Measurements from ENCODE around the gene ZNF581.

ZNF581 gene

GRCh38 chr19:55686311-55687050 is 43.0 kb downstream of the ZNF581 start:
- Histone ChIP-seq H3K27me3 (ENCODE audit: control insufficient read depth, insufficient read depth, low read length) (no peaks in the 10 kb centered on the region), H3K9me3 (ENCODE audit: control insufficient read depth, low read length) (no peaks in the 10 kb centered on the region), H3K9ac (ENCODE audit: low read length) (no peak overlapping the region), H3K4me1 (ENCODE audit: control insufficient read depth, insufficient read depth, low read length) (peaks cover 79% of the 10 kb centered on the region), H3K4me3 (ENCODE audit: low read length) (no peak overlapping the region), H3K36me3 (ENCODE audit: control insufficient read depth, insufficient read depth, low read length) (peaks cover 36% of the 10 kb centered on the region)

- Histone ChIP-seq H3K4me3 (ENCODE audit: low read length) (no peak overlapping the region), H3K27me3 (ENCODE audit: control insufficient read depth, insufficient read depth, low read length) (no peaks in the 10 kb centered on the region), H3K4me1 (ENCODE audit: control insufficient read depth, insufficient read depth, low read length) (peaks cover 70% of the 10 kb centered on the region), H3K9me3 (ENCODE audit: control insufficient read depth, low read length) (no peaks in the 10 kb centered on the region), H3K9ac (ENCODE audit: low read length) (peak overlapping the region; percentile 41), H3K36me3 (ENCODE audit: control insufficient read depth, insufficient read depth, low read length) (peaks cover 41% of the 10 kb centered on the region)
These were observed 44.1 kb downstream of the ZNF581 start for GRCh38 chr19:55687281-55688201.

- no peaks in the 10 kb centered on the region for H3K27me3 ChIP-seq (ENCODE audit: control insufficient read depth, insufficient read depth, low read length)
- H3K4me1 ChIP-seq (ENCODE audit: control insufficient read depth, insufficient read depth, low read length): peaks cover 63% of the 10 kb centered on the region
- peak overlapping the region; percentile 41 for H3K9ac ChIP-seq (ENCODE audit: low read length)
- H3K4me3 ChIP-seq (ENCODE audit: low read length): no peak overlapping the region
- peaks cover 52% of the 10 kb centered on the region for H3K36me3 ChIP-seq (ENCODE audit: control insufficient read depth, insufficient read depth, low read length)
- H3K9me3 ChIP-seq (ENCODE audit: control insufficient read depth, low read length): no peaks in the 10 kb centered on the region
These were observed 45.2 kb downstream of the ZNF581 start for GRCh38 chr19:55688422-55689218.

GRCh38 chr19:55689411-55690108 is 46.1 kb downstream of the ZNF581 start:
- Histone ChIP-seq H3K4me1 (ENCODE audit: control insufficient read depth, insufficient read depth, low read length) (peaks cover 55% of the 10 kb centered on the region), H3K9ac (ENCODE audit: low read length) (peak overlapping the region; percentile 2)

GRCh38 chr19:55690109-55690768 is 46.8 kb downstream of the ZNF581 start:
- Histone ChIP-seq H3K4me3 (ENCODE audit: low read length) (no peak overlapping the region), H3K27me3 (ENCODE audit: control insufficient read depth, insufficient read depth, low read length) (no peaks in the 10 kb centered on the region), H3K9ac (ENCODE audit: low read length) (no peak overlapping the region), H3K9me3 (ENCODE audit: control insufficient read depth, low read length) (no peaks in the 10 kb centered on the region), H3K4me1 (ENCODE audit: control insufficient read depth, insufficient read depth, low read length) (peaks cover 48% of the 10 kb centered on the region), H3K36me3 (ENCODE audit: control insufficient read depth, insufficient read depth, low read length) (peaks cover 56% of the 10 kb centered on the region)

More at GRCh38 chr19:55689411-55690108, 46.1 kb downstream of the ZNF581 start:
- H3K36me3 ChIP-seq (ENCODE audit: control insufficient read depth, insufficient read depth, low read length): peaks cover 53% of the 10 kb centered on the region
- no peaks in the 10 kb centered on the region for H3K9me3 ChIP-seq (ENCODE audit: control insufficient read depth, low read length)
- no peaks in the 10 kb centered on the region for H3K27me3 ChIP-seq (ENCODE audit: control insufficient read depth, insufficient read depth, low read length)
- H3K4me3 ChIP-seq (ENCODE audit: low read length): no peak overlapping the region

GRCh38 chr19:55690769-55691545 is 47.5 kb downstream of the ZNF581 start:
- H3K36me3 ChIP-seq (ENCODE audit: control insufficient read depth, insufficient read depth, low read length): peaks cover 61% of the 10 kb centered on the region

GRCh38 chr19:55691561-55692481 is 48.4 kb downstream of the ZNF581 start:
- Histone ChIP-seq H3K9me3 (ENCODE audit: control insufficient read depth, low read length) (no peaks in the 10 kb centered on the region), H3K9ac (ENCODE audit: low read length) (no peak overlapping the region), H3K36me3 (ENCODE audit: control insufficient read depth, insufficient read depth, low read length) (peaks cover 64% of the 10 kb centered on the region), H3K4me3 (ENCODE audit: low read length) (no peak overlapping the region), H3K4me1 (ENCODE audit: control insufficient read depth, insufficient read depth, low read length) (peaks cover 32% of the 10 kb centered on the region), H3K27me3 (ENCODE audit: control insufficient read depth, insufficient read depth, low read length) (no peaks in the 10 kb centered on the region)

More at GRCh38 chr19:55690769-55691545, 47.5 kb downstream of the ZNF581 start:
- Histone ChIP-seq H3K4me1 (ENCODE audit: control insufficient read depth, insufficient read depth, low read length) (peaks cover 41% of the 10 kb centered on the region), H3K4me3 (ENCODE audit: low read length) (no peak overlapping the region), H3K27me3 (ENCODE audit: control insufficient read depth, insufficient read depth, low read length) (no peaks in the 10 kb centered on the region), H3K9me3 (ENCODE audit: control insufficient read depth, low read length) (no peaks in the 10 kb centered on the region), H3K9ac (ENCODE audit: low read length) (no peak overlapping the region)

- no peaks in the 10 kb centered on the region for H3K27me3 ChIP-seq (ENCODE audit: control insufficient read depth, insufficient read depth, low read length)
- H3K36me3 ChIP-seq (ENCODE audit: control insufficient read depth, insufficient read depth, low read length): peaks cover 65% of the 10 kb centered on the region
- H3K9ac ChIP-seq (ENCODE audit: low read length): no peak overlapping the region
- no peak overlapping the region for H3K4me3 ChIP-seq (ENCODE audit: low read length)
- H3K9me3 ChIP-seq (ENCODE audit: control insufficient read depth, low read length): no peaks in the 10 kb centered on the region
- peaks cover 24% of the 10 kb centered on the region for H3K4me1 ChIP-seq (ENCODE audit: control insufficient read depth, insufficient read depth, low read length)
These were observed 49.2 kb downstream of the ZNF581 start for GRCh38 chr19:55692681-55693081.

GRCh38 chr19:55693336-55693974 is 50.0 kb downstream of the ZNF581 start:
- peaks cover 65% of the 10 kb centered on the region for H3K36me3 ChIP-seq (ENCODE audit: control insufficient read depth, insufficient read depth, low read length)
- H3K4me3 ChIP-seq (ENCODE audit: low read length): no peak overlapping the region
- H3K9ac ChIP-seq (ENCODE audit: low read length): no peak overlapping the region
- peaks cover 16% of the 10 kb centered on the region for H3K4me1 ChIP-seq (ENCODE audit: control insufficient read depth, insufficient read depth, low read length)
- no peaks in the 10 kb centered on the region for H3K27me3 ChIP-seq (ENCODE audit: control insufficient read depth, insufficient read depth, low read length)
- H3K9me3 ChIP-seq (ENCODE audit: control insufficient read depth, low read length): no peaks in the 10 kb centered on the region
